HG02763 (cell line): ENCODE results near the gene IL37.

Experiments used
- ATAC-seq: cut with Tn5 transposase; IDR thresholded peaks from one replicate; pipeline ENCODE4 v1.9.1; 2021; ENCODE audit warnings: mild to moderate bottlenecking, moderate library complexity; ENCODE audit not compliant: unreplicated experiment

IL37 gene

DNA sequence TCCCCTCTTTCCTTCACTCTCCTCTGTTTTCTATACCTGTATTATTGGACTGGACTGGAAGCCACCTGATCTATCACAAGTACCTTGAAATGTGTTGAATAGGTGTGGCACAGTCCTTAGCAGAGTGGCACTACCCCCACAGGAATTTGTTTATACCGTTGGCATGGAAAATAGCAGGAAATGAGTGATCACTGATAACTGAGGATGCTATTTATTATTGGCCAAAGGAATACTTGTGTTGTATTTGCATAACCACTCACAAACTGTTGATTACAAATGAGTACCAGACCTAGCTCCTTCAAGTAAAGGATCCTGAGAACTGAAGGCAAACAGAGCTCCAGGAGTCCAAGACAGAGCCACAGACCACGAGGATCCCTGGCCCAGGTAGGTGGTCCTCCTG, at the start of gene IL37:
IL37 (plus strand) TSS at position 301 of the 400 bp plus-strand sequence. CDS start 1,848 bp downstream, outside the sequence.
- no peak for ATAC-seq

DNA sequence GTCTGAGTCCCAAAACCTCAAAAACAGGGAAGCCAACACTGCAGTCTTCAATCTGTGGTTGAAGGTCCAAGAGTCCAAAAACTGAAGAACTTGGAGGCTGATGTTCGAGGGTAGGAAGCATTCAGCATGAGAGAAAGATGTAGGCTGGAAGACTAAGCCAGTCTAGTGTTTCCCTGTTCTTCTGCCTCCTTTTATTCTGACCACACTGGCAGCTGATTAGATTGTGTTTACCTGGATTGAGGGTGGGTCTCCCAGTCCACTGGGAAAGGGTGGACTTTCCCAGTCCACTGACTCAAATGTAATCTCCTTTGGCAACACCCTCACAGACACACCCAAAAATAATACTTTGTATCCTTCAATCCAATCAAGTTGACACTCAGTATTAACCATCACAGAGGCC, 46.9 kb upstream of the IL37 start:
- ATAC-seq = no peak

DNA sequence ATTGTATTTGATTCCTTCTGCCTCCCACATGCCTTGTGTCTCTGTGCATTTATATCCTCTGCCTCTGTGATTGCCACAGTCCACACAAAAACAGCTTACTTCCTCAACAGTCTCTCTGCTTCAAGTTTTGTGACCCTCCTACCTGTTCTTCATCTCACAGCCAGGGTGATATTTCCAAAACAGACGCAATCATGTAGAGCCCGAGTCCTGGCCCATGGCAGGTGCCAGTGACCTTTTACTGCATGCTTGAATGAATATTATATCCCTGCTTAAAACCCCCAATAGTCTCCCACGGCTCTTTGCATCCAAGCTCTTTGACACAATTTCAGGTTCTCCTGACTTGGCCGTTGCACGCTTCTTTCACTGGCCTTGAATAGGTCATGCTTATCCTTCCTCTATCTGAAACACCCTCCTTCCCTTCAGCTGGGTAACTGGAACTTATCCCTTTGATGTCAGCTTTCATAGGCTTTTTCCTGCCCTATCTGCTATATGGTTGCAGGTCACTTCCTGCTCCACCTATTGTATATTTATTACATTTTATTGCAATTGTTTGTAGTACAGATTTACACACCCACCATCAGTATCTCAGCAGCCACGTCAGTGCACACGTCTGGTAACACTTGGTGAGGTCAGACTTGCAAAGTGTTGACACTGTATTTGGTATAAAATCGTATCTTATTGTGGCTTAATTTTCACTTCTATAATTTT, 44.7 kb upstream of the IL37 start:
- ATAC-seq = no peak

GRCh38 chr2:112867701-112868631, 43.0 kb upstream of the IL37 start:
- no peak for ATAC-seq

DNA sequence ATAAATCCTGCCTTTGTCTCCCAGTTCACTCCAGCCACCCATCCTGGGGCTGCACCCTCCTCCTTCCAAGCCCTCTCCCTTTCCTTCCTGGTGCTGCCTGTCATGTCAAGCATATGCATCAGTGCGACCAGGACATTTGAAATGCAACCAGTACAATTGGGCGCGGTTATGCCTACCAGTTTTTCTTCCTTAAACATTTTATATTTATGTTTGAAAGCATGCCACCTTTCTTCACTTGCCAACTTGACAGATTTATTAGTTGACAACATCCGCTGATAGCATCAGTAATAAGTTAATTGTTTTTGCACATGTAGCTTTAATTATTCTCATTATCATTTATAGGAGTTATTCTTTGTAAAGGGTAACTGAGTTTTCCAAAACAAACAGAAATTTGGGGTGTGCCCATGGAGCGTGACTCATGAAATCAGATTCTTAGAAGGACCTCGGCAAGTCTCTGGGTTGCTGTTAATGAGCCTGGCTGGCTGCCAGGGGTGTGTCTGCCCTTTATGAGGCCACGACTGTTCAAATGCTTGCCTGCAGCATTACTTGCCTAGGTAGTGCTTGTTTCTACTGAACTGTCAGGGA, 41.6 kb upstream of the IL37 start:
- no peak for ATAC-seq

DNA sequence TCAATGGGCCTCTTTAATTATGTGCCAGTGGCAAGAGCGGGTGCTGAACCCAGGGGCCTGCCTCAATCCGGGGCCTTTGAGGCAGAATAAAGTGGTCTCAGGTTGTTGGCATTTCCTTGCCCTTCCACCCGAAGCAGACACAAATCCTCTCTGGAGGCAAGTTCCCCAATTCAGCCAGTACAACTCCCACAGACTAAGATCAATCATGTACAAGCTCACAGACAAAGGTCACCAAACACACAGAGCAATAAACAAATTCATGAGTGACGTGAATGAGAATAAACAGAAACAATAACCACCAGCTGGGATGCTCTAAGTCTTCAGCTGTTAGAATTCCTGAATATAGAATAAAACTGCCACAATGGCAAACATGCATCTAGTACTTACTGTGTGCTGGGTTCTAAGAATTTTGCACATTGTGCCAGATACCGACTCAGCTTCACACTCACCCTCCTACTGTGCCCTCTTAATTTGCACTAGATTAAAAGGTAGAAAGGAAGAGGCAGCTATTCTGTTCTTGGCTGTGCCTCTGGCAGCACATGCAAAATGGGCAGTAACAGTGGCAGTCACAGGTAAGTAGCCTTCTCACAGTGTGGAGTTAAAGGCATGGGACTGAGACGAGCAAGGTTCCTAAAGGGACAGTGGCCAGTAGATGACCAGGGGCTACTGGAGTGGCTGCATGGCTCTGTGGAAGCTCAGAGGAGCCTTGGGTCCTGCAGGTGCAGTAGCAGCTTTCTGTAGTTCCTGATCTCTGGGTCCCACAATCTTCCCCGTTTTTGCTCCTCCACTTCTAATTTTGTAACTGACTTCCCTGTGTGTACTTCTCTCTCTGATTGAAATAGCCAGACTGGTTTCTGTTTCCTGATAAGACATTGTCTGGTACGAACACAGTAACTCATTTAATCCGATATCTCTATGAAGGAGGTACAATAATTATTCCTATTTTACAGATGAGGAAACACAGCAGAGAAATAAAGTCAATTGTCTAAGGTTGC, 39.8 kb upstream of the IL37 start:
- ATAC-seq = no peak

GRCh38 chr2:112876257-112876970, 34.6 kb upstream of the IL37 start:
- ATAC-seq = no peak

DNA sequence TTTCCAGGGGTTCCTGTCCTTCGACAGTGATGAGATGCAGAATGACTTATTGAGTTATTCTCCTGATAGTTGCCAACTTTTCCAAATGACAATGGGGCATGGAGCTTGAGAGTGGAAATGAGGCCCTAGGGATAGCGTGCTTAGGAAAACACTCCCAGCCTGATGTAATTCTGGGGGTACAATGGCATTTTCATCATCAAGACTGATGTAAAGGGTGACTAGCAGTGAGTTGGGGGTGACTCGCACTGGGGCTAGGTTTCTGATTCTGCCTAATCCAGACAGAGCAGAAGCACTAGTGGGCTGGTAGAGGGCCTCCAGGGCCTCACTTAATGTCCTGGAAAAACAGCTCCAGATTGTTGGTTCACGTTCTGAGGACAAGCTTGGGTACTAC, 34.0 kb upstream of the IL37 start:
- ATAC-seq = no peak

GRCh38 chr2:112877423-112877822, 33.5 kb upstream of the IL37 start:
- ATAC-seq = no peak

GRCh38 chr2:112879491-112880041, 31.4 kb upstream of the IL37 start:
- no peak for ATAC-seq

GRCh38 chr2:112880091-112880531, 30.9 kb upstream of the IL37 start:
- no peak for ATAC-seq

DNA sequence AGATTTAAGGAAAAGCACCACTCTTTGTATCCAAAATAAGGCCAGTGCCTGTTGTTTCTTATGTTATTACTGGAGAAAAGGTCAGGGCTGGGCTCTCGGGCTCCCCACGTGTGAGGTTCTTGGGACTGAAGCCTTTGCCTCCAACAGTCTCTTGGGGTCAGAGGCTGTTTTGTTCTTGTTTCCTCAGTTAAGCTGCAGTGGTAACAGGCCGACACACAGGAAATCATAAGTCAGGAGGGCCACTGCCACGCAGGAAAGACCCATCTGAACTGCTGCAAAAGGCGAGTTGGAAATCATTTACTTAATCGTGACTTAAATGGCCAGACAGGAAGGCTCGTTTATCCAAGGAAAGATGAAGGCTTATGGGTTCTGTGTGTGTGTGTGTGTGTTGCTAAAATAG, 30.3 kb upstream of the IL37 start:
- ATAC-seq = no peak

- ATAC-seq = no peak
Measured at GRCh38 chr2:112881217-112881985, 29.6 kb upstream of the IL37 start.

DNA sequence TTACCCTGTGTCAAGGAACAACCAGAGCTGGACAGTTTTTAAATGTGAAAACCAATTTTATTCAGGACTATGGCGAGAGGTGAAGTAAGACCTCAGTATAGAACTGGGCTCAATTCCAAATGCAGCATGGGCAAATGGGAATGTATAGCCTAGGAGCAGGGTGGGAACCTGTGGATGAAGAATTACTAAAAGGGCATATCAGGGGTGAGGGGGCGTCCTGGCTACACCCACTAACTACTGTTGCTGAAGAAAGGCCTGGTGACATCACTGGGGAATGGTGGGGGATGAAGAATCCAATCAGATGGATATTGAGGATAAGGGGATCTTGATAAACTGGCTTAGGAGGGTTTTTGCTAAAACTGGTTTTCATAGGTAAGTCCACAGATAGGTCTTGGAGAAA, 27.3 kb upstream of the IL37 start:
- no peak for ATAC-seq

- ATAC-seq = no peak
Measured at GRCh38 chr2:112884869-112885505, 26.0 kb upstream of the IL37 start.

- no peak for ATAC-seq
Measured at GRCh38 chr2:112885506-112885902, 25.5 kb upstream of the IL37 start.

- ATAC-seq = no peak
Measured at GRCh38 chr2:112886291-112886690, 24.7 kb upstream of the IL37 start.
